HUES64 (cell line): ENCODE data around the gene PDE2A.

Experiments used
- H3K27ac ChIP-seq: 2 replicates; pipeline ENCODE4 v1.7.0; 2013; ENCODE audit warnings: low read depth, low read length, inconsistent platforms
- H3K27me3 ChIP-seq: 2 replicates; pipeline ENCODE4 v1.6.1; 2013; ENCODE audit warnings: mild to moderate bottlenecking, low read length; ENCODE audit not compliant: insufficient read depth
- H3K36me3 ChIP-seq: 2 replicates; pipeline ENCODE4 v1.6.1; 2013; ENCODE audit warnings: mild to moderate bottlenecking, low read length; ENCODE audit not compliant: insufficient read depth
- H3K4me1 ChIP-seq: 2 replicates; pipeline ENCODE4 v1.6.1; 2013; ENCODE audit warnings: mild to moderate bottlenecking, low read length, moderate library complexity; ENCODE audit not compliant: insufficient read depth
- H3K4me3 ChIP-seq: 2 replicates; pipeline ENCODE4 v1.5.1; 2013; ENCODE audit warnings: mild to moderate bottlenecking, low read length, moderate library complexity
- H3K9ac ChIP-seq: 2 replicates; pipeline ENCODE4 v1.6.1; 2013; ENCODE audit warnings: mild to moderate bottlenecking, low read depth, low read length
- H3K9me3 ChIP-seq: 2 replicates; pipeline ENCODE4 v1.6.1; 2013; ENCODE audit warnings: low read depth, low read length; ENCODE audit not compliant: insufficient read depth
- WGBS: fragments of 150-250, 120-280 bp; methylation state at CpG from one replicate; pipeline ENCODE4 v1.1.7; 2013; ENCODE audit warnings: missing lambda C conversion rate; 5-methylcytosine and 5-hydroxymethylcytosine counted together

Gene PDE2A

GRCh38 chr11:72642884-72643522, 31.2 kb downstream of the PDE2A start:
- Histone ChIP-seq H3K27ac (no peak overlapping the region), H3K9ac (no peak overlapping the region), H3K4me3 (peak overlapping the region; percentile 52)

GRCh38 chr11:72642043-72642883, 32.0 kb downstream of the PDE2A start:
- H3K27ac ChIP-seq = no peak overlapping the region
- peak overlapping the region; percentile 52 for H3K4me3 ChIP-seq
- H3K27me3 ChIP-seq = peaks cover 69% of the 10 kb centered on the region
- no peaks in the 10 kb centered on the region for H3K36me3 ChIP-seq
- peaks cover 5% of the 10 kb centered on the region for H3K4me1 ChIP-seq
- no peak overlapping the region for H3K9ac ChIP-seq
- 3% methylated on average over 85 of the region's 85 CpGs for whole genome bisulfite sequencing
- no peaks in the 10 kb centered on the region for H3K9me3 ChIP-seq

More at GRCh38 chr11:72642884-72643522, 31.2 kb downstream of the PDE2A start:
- H3K9me3 ChIP-seq = no peaks in the 10 kb centered on the region
- peaks cover 62% of the 10 kb centered on the region for H3K27me3 ChIP-seq
- H3K36me3 ChIP-seq = no peaks in the 10 kb centered on the region
- no peaks in the 10 kb centered on the region for H3K4me1 ChIP-seq
- WGBS = 3% methylated on average over 59 of the region's 59 CpGs

GRCh38 chr11:72641522-72642042, 32.6 kb downstream of the PDE2A start:
- Histone ChIP-seq H3K27ac (no peak overlapping the region), H3K4me1 (peaks cover 9% of the 10 kb centered on the region), H3K27me3 (peaks cover 69% of the 10 kb centered on the region), H3K9ac (no peak overlapping the region), H3K4me3 (peak overlapping the region; percentile 40; the same call in 1 of the 2 replicates), H3K36me3 (no peaks in the 10 kb centered on the region), H3K9me3 (no peaks in the 10 kb centered on the region)
- 61% methylated on average over 12 of the region's 12 CpGs for WGBS

GRCh38 chr11:72639502-72640375, 34.5 kb downstream of the PDE2A start:
- Histone ChIP-seq H3K9me3 (no peaks in the 10 kb centered on the region), H3K4me1 (peaks cover 21% of the 10 kb centered on the region), H3K27ac (no peak overlapping the region), H3K9ac (no peak overlapping the region), H3K36me3 (no peaks in the 10 kb centered on the region), H3K27me3 (peaks cover 72% of the 10 kb centered on the region), H3K4me3 (no peak overlapping the region)
- WGBS = 88% methylated on average over 23 of the region's 23 CpGs

- no peaks in the 10 kb centered on the region for H3K36me3 ChIP-seq
- H3K4me1 ChIP-seq = peaks cover 21% of the 10 kb centered on the region
- H3K27me3 ChIP-seq = peaks cover 62% of the 10 kb centered on the region
- no peak overlapping the region for H3K27ac ChIP-seq
- H3K4me3 ChIP-seq = no peak overlapping the region
- 86% methylated on average over 8 of the region's 8 CpGs for WGBS
- no peaks in the 10 kb centered on the region for H3K9me3 ChIP-seq
- no peak overlapping the region for H3K9ac ChIP-seq
Measured at GRCh38 chr11:72637926-72638325, 36.3 kb downstream of the PDE2A start.

- Histone ChIP-seq H3K9me3 (no peaks in the 10 kb centered on the region), H3K27ac (no peak overlapping the region), H3K9ac (no peak overlapping the region), H3K4me3 (no peak overlapping the region), H3K4me1 (peaks cover 21% of the 10 kb centered on the region), H3K36me3 (no peaks in the 10 kb centered on the region), H3K27me3 (peaks cover 55% of the 10 kb centered on the region)
- 96% methylated on average over 2 of the region's 2 CpGs for WGBS
Measured at GRCh38 chr11:72637198-72637597, 37.0 kb downstream of the PDE2A start.

GRCh38 chr11:72636376-72636775, 37.8 kb downstream of the PDE2A start:
- no peak overlapping the region for H3K4me3 ChIP-seq
- peaks cover 21% of the 10 kb centered on the region for H3K4me1 ChIP-seq
- H3K9me3 ChIP-seq = no peaks in the 10 kb centered on the region
- H3K36me3 ChIP-seq = no peaks in the 10 kb centered on the region
- peaks cover 47% of the 10 kb centered on the region for H3K27me3 ChIP-seq
- H3K27ac ChIP-seq = no peak overlapping the region
- 53% methylated on average over 3 of the region's 3 CpGs for WGBS
- no peak overlapping the region for H3K9ac ChIP-seq

GRCh38 chr11:72635933-72636332, 38.3 kb downstream of the PDE2A start:
- Histone ChIP-seq H3K9ac (no peak overlapping the region), H3K4me1 (peaks cover 21% of the 10 kb centered on the region), H3K27ac (no peak overlapping the region), H3K27me3 (peaks cover 42% of the 10 kb centered on the region), H3K36me3 (no peaks in the 10 kb centered on the region), H3K9me3 (no peaks in the 10 kb centered on the region), H3K4me3 (no peak overlapping the region)
- WGBS = 32% methylated on average over 6 of the region's 6 CpGs

- Histone ChIP-seq H3K4me3 (no peak overlapping the region), H3K27me3 (peaks cover 37% of the 10 kb centered on the region), H3K27ac (no peak overlapping the region), H3K36me3 (no peaks in the 10 kb centered on the region), H3K9ac (no peak overlapping the region), H3K4me1 (peaks cover 21% of the 10 kb centered on the region), H3K9me3 (no peaks in the 10 kb centered on the region)
- 88% methylated on average over 9 of the region's 9 CpGs for WGBS
Measured at GRCh38 chr11:72635309-72635915, 38.8 kb downstream of the PDE2A start.

- Histone ChIP-seq H3K4me3 (no peak overlapping the region), H3K36me3 (no peaks in the 10 kb centered on the region), H3K4me1 (peaks cover 21% of the 10 kb centered on the region), H3K27me3 (peaks cover 29% of the 10 kb centered on the region), H3K9me3 (no peaks in the 10 kb centered on the region), H3K27ac (no peak overlapping the region), H3K9ac (no peak overlapping the region)
- 79% methylated on average over 7 of the region's 7 CpGs for WGBS
Measured at GRCh38 chr11:72634472-72635095, 39.6 kb downstream of the PDE2A start.
